ENCODE data around the gene ATP4B.

GRCh38 chr13:113630296-113630695 lies 27.7 kb downstream of the ATP4B start:
- TF ChIP-seq, protein P1, sequence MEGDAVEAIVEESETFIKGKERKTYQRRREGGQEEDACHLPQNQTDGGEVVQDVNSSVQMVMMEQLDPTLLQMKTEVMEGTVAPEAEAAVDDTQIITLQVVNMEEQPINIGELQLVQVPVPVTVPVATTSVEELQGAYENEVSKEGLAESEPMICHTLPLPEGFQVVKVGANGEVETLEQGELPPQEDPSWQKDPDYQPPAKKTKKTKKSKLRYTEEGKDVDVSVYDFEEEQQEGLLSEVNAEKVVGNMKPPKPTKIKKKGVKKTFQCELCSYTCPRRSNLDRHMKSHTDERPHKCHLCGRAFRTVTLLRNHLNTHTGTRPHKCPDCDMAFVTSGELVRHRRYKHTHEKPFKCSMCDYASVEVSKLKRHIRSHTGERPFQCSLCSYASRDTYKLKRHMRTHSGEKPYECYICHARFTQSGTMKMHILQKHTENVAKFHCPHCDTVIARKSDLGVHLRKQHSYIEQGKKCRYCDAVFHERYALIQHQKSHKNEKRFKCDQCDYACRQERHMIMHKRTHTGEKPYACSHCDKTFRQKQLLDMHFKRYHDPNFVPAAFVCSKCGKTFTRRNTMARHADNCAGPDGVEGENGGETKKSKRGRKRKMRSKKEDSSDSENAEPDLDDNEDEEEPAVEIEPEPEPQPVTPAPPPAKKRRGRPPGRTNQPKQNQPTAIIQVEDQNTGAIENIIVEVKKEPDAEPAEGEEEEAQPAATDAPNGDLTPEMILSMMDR (conservative IDR thresholded peaks at IDR 0.05; ENCODE audit: low read length): no peak
- no peak for TF ChIP-seq EZH2phosphoT487 (IDR thresholded peaks at IDR 0.05; ENCODE audit: borderline replicate concordance)
